Bronchial epithelial cell (primary cell): Measurements from ENCODE around the gene RPS10. TPM values are rescaled to one million over a fixed set of nuclear protein-coding genes. Genes with fewer than 3 reads are reported as not detected.

Experiments
- DNase-seq: peaks from one replicate; pipeline ENCODE4 v3.0.0-alpha.2; 2010; ENCODE audit warnings: low read depth
- FAIRE-seq: peaks from 2 replicates; lab custom pipeline; 2011; peaks lifted over from hg19 to GRCh38; lab: Jason Lieb, UNC
- H3K27me3 ChIP-seq: 2 replicates; pipeline ENCODE4 v1.5.1; 2011; ENCODE audit warnings: low read length; ENCODE audit not compliant: control insufficient read depth, insufficient read depth
- H3K36me3 ChIP-seq: 2 replicates; pipeline ENCODE4 v1.5.1; 2011; ENCODE audit warnings: low read length; ENCODE audit not compliant: control insufficient read depth, insufficient read depth
- H3K4me3 ChIP-seq: 2 replicates; pipeline ENCODE4 v1.5.1; 2011; ENCODE audit warnings: mild to moderate bottlenecking, low read depth, low read length, control low read depth
- CTCF ChIP-seq: IDR thresholded peaks from 2 replicates; pipeline ENCODE4 v1.5.1; 2011; ENCODE audit warnings: mild to moderate bottlenecking, moderate library complexity, low read length, control low read depth, inconsistent platforms; ENCODE audit not compliant: insufficient read depth, severe bottlenecking
- total RNA-seq: library from RNA; depleted of rRNA; stranded (reverse); fragments of >200 nt; gene quantifications from 2 replicates; pipeline ENCODE4 v1.2.1, GENCODE V29; 2014

The RPS10 gene
- total RNA-seq, 1 donor from 2014 or later = 3,887 TPM

- no peak for TF ChIP-seq CTCF
- FAIRE-seq (no peak), DNase-seq (no peak)
- H3K36me3 ChIP-seq = no peaks in the 10 kb centered on the region
- no peaks in the 10 kb centered on the region for H3K27me3 ChIP-seq
- H3K4me3 ChIP-seq = no peak overlapping the region
Measured at GRCh38 chr6:34385793-34386195, 40.1 kb downstream of the RPS10 start.

DNA sequence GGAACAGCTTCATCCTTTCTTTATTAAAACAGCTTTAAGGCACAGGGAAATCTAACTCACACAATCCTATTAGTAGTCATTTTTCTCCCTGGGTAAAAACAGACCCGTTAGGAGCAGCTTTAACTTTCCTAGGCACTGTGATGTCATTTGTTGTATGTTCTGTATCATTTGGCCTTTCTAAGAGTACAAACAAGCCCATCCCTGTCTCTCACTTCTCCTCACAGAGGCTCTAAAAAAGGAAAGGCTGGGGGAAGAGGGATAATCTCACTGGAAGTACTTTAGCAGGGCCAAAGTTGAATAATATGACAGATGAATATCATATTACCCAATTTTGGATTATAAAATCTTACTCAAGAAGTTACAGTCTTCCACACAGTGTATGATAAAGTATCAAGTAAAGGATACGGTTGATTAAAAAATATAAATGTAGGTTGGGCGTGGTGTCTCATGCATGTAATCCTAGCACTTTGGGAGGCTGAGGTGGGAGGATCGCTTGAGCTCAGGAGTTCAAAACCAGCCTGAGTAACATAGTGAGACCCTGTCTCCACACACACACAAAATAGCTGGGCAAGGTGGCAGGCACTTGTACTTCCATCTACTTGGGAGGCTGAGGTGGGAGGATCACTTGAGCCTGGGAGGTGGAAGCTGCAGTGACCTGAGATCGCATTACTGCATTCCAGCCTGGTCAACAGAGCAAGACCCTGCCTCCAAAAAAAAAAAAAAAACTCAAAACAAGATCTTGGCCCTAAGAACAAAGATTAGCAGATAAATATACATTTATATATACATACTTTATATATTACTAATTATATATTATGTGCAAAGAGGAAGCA is 41.3 kb downstream of the RPS10 start:
- DNase-seq = no peak
- H3K36me3 ChIP-seq = no peaks in the 10 kb centered on the region
- no peak overlapping the region for H3K4me3 ChIP-seq
- H3K27me3 ChIP-seq = no peaks in the 10 kb centered on the region
- TF ChIP-seq CTCF = no peak
- FAIRE-seq = no peak

GRCh38 chr6:34383656-34384320 is 42.1 kb downstream of the RPS10 start:
- no peaks in the 10 kb centered on the region for H3K36me3 ChIP-seq
- FAIRE-seq (no peak), DNase-seq (no peak)
- no peaks in the 10 kb centered on the region for H3K27me3 ChIP-seq
- no peak for TF ChIP-seq CTCF
- no peak overlapping the region for H3K4me3 ChIP-seq

DNA sequence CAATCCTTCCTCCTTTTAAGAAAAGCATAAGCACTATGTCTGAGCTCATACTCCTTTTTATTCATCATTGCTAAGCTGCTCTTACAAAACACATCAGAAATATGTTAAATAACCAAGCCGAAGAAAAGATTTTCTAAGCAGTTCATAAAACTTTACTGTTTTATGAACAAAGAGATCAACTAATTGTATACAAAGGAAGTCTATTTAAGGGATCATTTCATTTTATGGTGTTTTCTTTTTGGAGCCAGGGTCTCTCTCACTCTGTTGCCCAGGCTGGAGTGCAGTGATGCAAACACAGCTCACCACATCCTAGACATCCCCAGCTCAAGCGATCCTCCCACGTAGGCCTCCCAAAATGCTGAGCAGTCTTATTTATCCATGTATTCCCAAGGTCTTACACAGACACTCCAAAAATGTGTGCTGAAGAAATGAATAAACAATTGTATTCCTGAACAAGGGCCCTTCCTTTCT is 42.7 kb downstream of the RPS10 start:
- Histone ChIP-seq H3K36me3 (no peaks in the 10 kb centered on the region), H3K4me3 (no peak overlapping the region), H3K27me3 (no peaks in the 10 kb centered on the region)
- FAIRE-seq (no peak), DNase-seq (no peak)
- TF ChIP-seq CTCF = no peak

- no peaks in the 10 kb centered on the region for H3K27me3 ChIP-seq
- H3K4me3 ChIP-seq = no peak overlapping the region
- TF ChIP-seq CTCF = no peak
- FAIRE-seq (no peak), DNase-seq (no peak)
- peaks cover 2% of the 10 kb centered on the region for H3K36me3 ChIP-seq
Measured at GRCh38 chr6:34381081-34381480, 44.8 kb downstream of the RPS10 start.
